Urothelium cell line (cell line): ENCODE data around the gene ZNF335.
"Not testable (repeated sequence)": the region's sequence is repeated elsewhere in the genome, so short reads cannot be mapped to it uniquely, and the experiment has no call there.

ENCODE experiments used
- DNase-seq: peaks from one replicate; pipeline ENCODE4 v3.0.0; 2011; ENCODE audit warnings: low spot score, mixed read lengths
- FAIRE-seq: peaks from 2 replicates; lab custom pipeline; 2011; peaks lifted over from hg19 to GRCh38; lab: Jason Lieb, UNC

The ZNF335 gene

DNA sequence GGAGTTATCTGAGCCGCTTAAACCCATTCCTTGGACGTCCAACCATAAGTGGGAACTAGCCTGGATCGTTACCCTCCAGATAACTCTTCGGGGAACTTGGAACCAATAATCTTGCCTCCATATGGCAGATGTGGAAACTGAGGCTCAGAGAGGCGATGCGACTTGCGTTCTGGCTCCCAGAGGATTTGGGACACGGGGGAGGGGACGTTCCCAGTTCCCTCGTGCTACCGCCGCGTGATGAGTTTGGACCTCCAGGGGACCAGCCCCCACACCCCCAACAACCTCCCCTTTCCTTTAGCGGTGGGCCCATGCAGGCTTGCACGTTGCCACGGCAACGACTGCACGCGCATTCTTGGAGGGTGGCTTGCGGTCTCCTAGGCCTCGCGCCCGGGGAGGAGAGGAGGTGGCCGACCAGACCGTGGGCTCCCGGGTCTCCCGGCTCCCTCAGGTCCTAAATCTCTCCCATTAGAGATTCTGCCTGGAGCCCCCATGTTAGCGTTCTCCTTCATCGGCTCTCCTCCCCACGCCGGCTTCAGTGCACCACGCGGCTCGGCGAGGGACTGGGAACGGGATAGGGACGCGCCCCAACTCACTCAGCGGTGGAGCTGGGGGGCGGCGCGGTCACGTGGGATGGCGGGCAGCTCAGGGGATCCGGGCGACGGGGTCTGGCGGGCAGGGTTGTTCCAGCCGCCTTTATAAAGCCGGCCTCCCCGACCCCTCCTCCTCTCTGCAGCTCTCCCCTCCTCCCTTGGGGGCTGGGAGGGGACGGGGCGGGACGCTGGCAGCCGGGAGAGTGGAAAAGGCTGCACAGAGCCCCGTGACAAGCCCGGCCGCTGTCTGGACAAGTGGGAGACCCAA lies 60.3 kb downstream of the ZNF335 start, which contains the start of gene PLTP:
TSS of gene PLTP (minus strand) at position 670 of the 858 bp plus-strand sequence. CDS start 703 bp downstream, outside the sequence.
- FAIRE-seq (no peak), DNase-seq (no peak)

DNA sequence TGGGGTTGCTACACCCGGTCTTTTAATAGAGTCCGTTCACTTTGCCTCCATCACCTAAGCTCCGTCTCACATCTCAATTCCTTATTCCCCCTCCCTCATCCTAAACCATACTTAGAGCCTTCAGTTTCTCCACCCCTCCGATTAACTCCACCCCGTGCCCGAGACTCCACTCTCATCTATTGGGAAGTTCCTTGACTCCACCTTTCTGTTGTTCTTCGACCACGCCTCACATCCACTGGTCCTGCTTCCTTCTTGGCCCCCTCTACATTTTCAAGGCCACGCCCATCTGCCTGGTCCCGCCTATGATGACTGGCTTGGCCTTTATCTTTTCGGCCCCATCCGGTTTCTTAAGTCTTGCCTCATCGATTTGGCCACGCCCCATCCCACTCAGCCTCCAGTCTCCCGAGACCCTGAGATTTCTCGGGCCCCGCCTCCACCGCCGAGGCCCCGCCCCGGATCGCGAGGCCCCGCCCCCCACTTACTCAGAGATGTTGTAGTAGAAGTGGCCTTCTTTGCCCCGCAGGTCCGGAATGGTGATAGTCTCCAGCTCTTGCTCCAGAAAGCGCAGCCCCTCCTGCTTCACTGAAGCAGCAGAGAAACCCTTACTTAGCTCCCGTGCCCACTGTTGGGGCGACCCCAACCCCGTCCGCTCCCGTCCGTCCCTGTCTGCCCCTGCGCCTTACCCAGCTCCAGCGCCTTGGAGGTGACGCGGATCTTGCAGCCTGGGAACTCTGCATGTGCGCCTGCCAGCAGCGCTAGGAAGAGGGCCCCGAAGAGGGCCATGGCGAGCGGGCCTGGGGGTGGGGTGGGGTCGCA lies 61.1 kb downstream of the ZNF335 start:
- peak; percentile 58 for DNase-seq
- FAIRE-seq: no peak

- no peak for DNase-seq
- FAIRE-seq: no peak
These were observed 62.0 kb downstream of the ZNF335 start for GRCh38 chr20:45909817-45910669.

- DNase-seq (no peak), FAIRE-seq (no peak)
These were observed 62.6 kb downstream of the ZNF335 start for GRCh38 chr20:45909336-45909808.

- no peak for FAIRE-seq
- no peak for DNase-seq
These were observed 63.9 kb downstream of the ZNF335 start for GRCh38 chr20:45908084-45908483.

DNA sequence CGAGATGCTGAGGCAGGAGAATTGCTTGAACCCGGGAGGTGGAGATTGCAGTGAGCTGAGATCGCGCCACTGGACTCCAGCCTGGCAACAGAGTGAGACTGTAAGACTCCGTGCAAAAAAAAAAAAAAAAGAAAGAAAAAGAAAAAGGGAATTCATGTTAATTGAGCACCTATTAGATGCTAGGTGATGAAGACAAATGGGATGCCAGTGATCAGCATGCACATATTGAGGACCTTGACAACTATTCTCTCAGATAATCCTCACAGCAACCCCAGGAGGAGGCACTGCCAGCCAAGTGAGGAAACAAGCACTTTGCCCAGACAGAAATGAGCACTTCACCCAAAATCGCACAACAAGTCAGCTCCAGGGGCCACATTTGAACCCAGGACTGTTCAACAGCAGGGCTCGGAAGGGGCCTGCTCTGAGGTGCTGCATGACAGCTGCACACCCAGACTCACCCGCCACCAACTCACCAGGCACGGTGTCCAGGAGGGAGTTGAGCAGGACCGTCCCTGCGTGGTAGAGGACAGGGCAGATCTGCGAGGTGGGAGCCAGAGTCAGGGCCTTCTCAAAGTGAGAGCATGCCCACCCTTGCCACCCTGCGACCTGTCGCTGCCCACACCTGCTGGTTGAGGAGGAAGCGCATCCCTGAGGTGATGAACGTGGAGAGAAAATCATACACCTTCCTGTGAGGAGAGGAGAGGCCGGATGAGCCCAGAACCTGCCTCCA lies 64.6 kb downstream of the ZNF335 start:
- DNase-seq (no peak), FAIRE-seq (no peak)

GRCh38 chr20:45905505-45906079 lies 66.4 kb downstream of the ZNF335 start:
- FAIRE-seq: no peak
- DNase-seq: peak; percentile 78

GRCh38 chr20:45904583-45905504 lies 67.2 kb downstream of the ZNF335 start:
- no peak for DNase-seq
- no peak for FAIRE-seq

GRCh38 chr20:45902199-45902701 lies 69.8 kb downstream of the ZNF335 start:
- DNase-seq (no peak), FAIRE-seq (no peak)

DNA sequence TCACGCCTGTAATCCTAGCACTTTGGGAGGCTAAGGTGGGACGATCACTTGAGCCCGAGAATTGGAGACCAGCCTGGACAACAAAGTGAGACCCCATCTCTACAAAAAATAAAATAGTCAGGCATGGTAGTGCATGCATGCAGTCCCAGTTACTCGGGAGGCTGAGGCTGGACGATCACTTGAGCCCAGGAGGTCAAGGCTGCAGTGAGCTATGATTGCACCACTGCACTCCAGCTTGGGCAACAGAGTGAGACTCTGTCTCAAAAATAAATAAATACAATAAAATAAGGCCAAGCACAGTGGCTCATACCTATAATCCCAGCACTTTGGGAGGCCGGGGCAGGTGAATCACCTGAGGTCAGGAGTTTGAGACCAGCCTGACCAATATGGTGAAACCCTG lies 70.7 kb downstream of the ZNF335 start:
- DNase-seq, FAIRE-seq: not testable (repeated sequence)

- DNase-seq (no peak), FAIRE-seq (no peak)
These were observed 72.8 kb downstream of the ZNF335 start for GRCh38 chr20:45899046-45899835.
